ENCODE results near the gene TM7SF3. TPM values are rescaled to one million over a fixed set of nuclear protein-coding genes. Genes with fewer than 3 reads are reported as not detected.

The TM7SF3 gene
- 10 to 100 TPM; 36.7 to 37.6 TPM for total RNA-seq

GRCh38 chr12:27014085-27014858 is at the start of gene TM7SF3:
Gene TM7SF3 (minus strand): TSS chr12:27014384. CDS start chr12:27014168, 216 bp downstream.
- no peaks in the 10 kb centered on the region for H3K9me3 Mint-ChIP-seq

GRCh38 chr12:27063250-27063851 is 49.2 kb upstream of the TM7SF3 start:
- ATAC-seq (no peak), DNase-seq (no peak)
- TF ChIP-seq, protein P1, sequence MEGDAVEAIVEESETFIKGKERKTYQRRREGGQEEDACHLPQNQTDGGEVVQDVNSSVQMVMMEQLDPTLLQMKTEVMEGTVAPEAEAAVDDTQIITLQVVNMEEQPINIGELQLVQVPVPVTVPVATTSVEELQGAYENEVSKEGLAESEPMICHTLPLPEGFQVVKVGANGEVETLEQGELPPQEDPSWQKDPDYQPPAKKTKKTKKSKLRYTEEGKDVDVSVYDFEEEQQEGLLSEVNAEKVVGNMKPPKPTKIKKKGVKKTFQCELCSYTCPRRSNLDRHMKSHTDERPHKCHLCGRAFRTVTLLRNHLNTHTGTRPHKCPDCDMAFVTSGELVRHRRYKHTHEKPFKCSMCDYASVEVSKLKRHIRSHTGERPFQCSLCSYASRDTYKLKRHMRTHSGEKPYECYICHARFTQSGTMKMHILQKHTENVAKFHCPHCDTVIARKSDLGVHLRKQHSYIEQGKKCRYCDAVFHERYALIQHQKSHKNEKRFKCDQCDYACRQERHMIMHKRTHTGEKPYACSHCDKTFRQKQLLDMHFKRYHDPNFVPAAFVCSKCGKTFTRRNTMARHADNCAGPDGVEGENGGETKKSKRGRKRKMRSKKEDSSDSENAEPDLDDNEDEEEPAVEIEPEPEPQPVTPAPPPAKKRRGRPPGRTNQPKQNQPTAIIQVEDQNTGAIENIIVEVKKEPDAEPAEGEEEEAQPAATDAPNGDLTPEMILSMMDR (IDR thresholded peaks at IDR 0.05), result no peak
- Mint-ChIP-seq H3K9me3 (no peaks in the 10 kb centered on the region), H3K4me1 (ENCODE audit: low read depth) (no peaks in the 10 kb centered on the region), H3K27ac (no peak overlapping the region), H3K4me3 (no peak overlapping the region), H3K27me3 (no peaks in the 10 kb centered on the region), H3K36me3 (ENCODE audit: low read depth) (peaks cover 10% of the 10 kb centered on the region)
- intact Hi-C loops (cut with micrococcal nuclease), result no loop called here
- ChIA-PET POLR2A (no interaction called here), CTCF (no interaction called here)

More at GRCh38 chr12:27014085-27014858, at the start of gene TM7SF3:
- peak within 1 kb of the TSS; percentile 91 for H3K4me3 Mint-ChIP-seq
- peaks cover 43% of the 10 kb centered on the region for H3K4me1 Mint-ChIP-seq (ENCODE audit: low read depth)
- H3K27ac Mint-ChIP-seq, result peak within 1 kb of the TSS; percentile 92
- H3K36me3 Mint-ChIP-seq (ENCODE audit: low read depth), result peaks cover 14% of the 10 kb centered on the region
- DNase-seq (peak; percentile 96), ATAC-seq (peak; percentile 88)
- no peaks in the 10 kb centered on the region for H3K27me3 Mint-ChIP-seq
- POLR2A ChIA-PET, result interaction anchor here (1.0 to 1.9 kb wide), 5 partner anchors 13 to 230 kb away, joined by 3 to 5 read pairs (median 4); partner anchors contain the start of genes INTS13 and STK38L
- intact Hi-C loops (cut with micrococcal nuclease), result loop anchor here (1.0 to 10.0 kb wide), 5 partner anchors 42 to 231 kb away; partner anchors contain the start of genes INTS13 and STK38L
- TF ChIP-seq, protein P1 (IDR thresholded peaks at IDR 0.05), result peak; percentile 99
- CTCF ChIA-PET, result interaction anchor here (0.6 to 7.0 kb wide), 30 partner anchors 8 to 355 kb away, joined by 3 to 81 read pairs (median 5); partner anchors contain the start of genes BMAL2, FGFR1OP2, INTS13 and ITPR2

DNA sequence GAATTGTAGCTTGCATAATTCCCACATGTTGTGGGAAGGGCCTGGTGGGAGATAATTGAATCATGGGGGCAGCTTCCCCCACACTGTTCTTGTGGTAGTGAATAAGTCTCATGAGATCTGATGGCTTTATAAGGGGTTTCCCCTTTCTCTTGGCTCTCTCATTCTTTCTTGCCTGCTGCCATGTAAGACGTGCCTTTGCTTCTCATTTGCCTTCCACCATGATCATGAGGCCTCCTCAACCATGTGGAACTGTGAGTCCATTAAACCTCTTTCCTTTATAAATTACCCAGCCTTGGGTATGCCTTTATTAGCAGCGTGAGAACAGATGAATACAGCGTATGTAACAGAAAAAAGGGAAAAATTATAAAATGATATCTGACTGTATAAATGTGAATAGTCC is 47.1 kb upstream of the TM7SF3 start:
- ATAC-seq, result no peak

DNA sequence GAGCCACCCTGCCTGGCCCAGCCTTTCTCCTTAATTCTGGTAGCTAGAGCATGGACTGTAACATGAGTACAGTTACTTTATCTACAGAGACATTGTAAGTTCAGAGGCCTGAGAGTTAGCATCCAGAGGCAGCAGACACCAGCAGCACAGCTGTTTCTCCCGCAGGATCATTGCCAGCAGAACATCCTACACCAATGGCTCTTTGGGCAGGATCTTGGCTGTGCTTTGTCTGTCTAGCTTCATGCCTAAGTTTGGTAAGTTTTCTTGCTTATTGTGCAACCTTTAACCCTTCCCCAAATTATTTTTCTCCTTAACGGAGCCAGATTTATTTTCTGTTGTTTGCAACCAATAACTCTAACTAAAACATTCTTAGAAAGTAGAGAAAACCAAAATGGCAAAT is 46.6 kb upstream of the TM7SF3 start:
- intact Hi-C loops (cut with micrococcal nuclease), result no loop called here
- ChIA-PET POLR2A (no interaction called here), CTCF (no interaction called here)
- Mint-ChIP-seq H3K9me3 (no peaks in the 10 kb centered on the region), H3K4me3 (no peak overlapping the region), H3K27me3 (no peaks in the 10 kb centered on the region), H3K4me1 (ENCODE audit: low read depth) (no peaks in the 10 kb centered on the region), H3K36me3 (ENCODE audit: low read depth) (peaks cover 6% of the 10 kb centered on the region), H3K27ac (no peak overlapping the region)
- TF ChIP-seq, protein P1 (IDR thresholded peaks at IDR 0.05), result no peak
- ATAC-seq (no peak), DNase-seq (no peak)

More for the DNA sequence above, 47.1 kb upstream of the TM7SF3 start:
- DNase-seq, result no peak
- Mint-ChIP-seq H3K9me3 (no peaks in the 10 kb centered on the region), H3K4me1 (ENCODE audit: low read depth) (no peaks in the 10 kb centered on the region), H3K4me3 (no peak overlapping the region), H3K27me3 (no peaks in the 10 kb centered on the region), H3K27ac (no peak overlapping the region), H3K36me3 (ENCODE audit: low read depth) (peaks cover 6% of the 10 kb centered on the region)
- TF ChIP-seq, protein P1 (IDR thresholded peaks at IDR 0.05), result no peak
- ChIA-PET CTCF (no interaction called here), POLR2A (no interaction called here)
- intact Hi-C loops (cut with micrococcal nuclease), result no loop called here

DNA sequence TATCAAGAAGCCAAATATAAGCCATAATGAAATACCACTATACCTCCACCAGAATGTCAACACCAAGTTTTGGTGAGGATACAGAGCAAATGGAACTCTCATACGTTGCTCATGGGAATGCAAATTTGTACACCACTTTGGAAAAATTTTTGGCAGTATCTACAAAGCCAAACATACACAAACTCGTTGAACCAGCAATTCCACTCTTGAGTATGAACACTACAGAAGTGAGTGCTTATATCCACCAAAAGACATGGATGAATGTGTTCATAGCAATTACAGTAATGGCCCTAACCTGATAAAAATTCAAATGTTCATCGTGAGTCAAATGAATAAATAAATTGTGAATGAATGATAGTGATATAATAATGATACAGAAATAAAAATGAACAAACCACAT is 43.4 kb upstream of the TM7SF3 start:
- ChIA-PET CTCF (no interaction called here), POLR2A (no interaction called here)
- Mint-ChIP-seq H3K27me3 (no peaks in the 10 kb centered on the region), H3K9me3 (no peaks in the 10 kb centered on the region), H3K4me3 (no peak overlapping the region), H3K4me1 (ENCODE audit: low read depth) (no peaks in the 10 kb centered on the region), H3K36me3 (ENCODE audit: low read depth) (peaks cover 9% of the 10 kb centered on the region), H3K27ac (no peak overlapping the region)
- TF ChIP-seq, protein P1 (IDR thresholded peaks at IDR 0.05), result no peak
- intact Hi-C loops (cut with micrococcal nuclease), result no loop called here
- DNase-seq, result no peak
- no peak for ATAC-seq

Measured in activated CD8-positive, alpha-beta T cell treated with anti-CD3 and anti-CD28 coated beads for 36 hours (primary cell).